H9 (cell line): ENCODE measurements around the gene ERICH6. TPM values are rescaled to one million over a fixed set of nuclear protein-coding genes. Genes with fewer than 3 reads are reported as not detected.

Experiments
- DNase-seq: peaks from one replicate; pipeline ENCODE4 v3.0.0-alpha.2; 2017
- H2AFZ ChIP-seq: one replicate; pipeline ENCODE4 v1.6.1; 2013; ENCODE audit warnings: mild to moderate bottlenecking, low read length, control low read depth, moderate library complexity
- H2AK5ac ChIP-seq: 2 replicates; pipeline ENCODE4 v1.6.1; 2013; ENCODE audit warnings: low read length, control low read depth, mixed read lengths; ENCODE audit not compliant: insufficient read length
- H2BK120ac ChIP-seq: one replicate; pipeline ENCODE4 v1.6.1; 2013; ENCODE audit warnings: low read depth, mild to moderate bottlenecking, low read length, control low read depth, inconsistent platforms; ENCODE audit not compliant: poor library complexity, severe bottlenecking
- H2BK12ac ChIP-seq: 2 replicates; pipeline ENCODE4 v1.6.1; 2013; ENCODE audit warnings: low read length, control low read depth, mixed read lengths, low read depth; ENCODE audit not compliant: insufficient read length
- H2BK15ac ChIP-seq: 2 replicates; pipeline ENCODE4 v1.6.1; 2013; ENCODE audit warnings: low read depth, low read length, control low read depth
- H2BK20ac ChIP-seq: one replicate; pipeline ENCODE4 v1.6.1; 2013; ENCODE audit warnings: low read depth, mild to moderate bottlenecking, low read length, control low read depth, inconsistent platforms; ENCODE audit not compliant: poor library complexity, severe bottlenecking
- H2BK5ac ChIP-seq: 2 replicates; pipeline ENCODE4 v1.6.1; 2013; ENCODE audit warnings: low read length, control low read depth, mixed read lengths; ENCODE audit not compliant: insufficient read length
- H3K14ac ChIP-seq: 2 replicates; pipeline ENCODE4 v1.6.1; 2013; ENCODE audit warnings: low read length, control low read depth; ENCODE audit not compliant: insufficient read depth
- H3K18ac ChIP-seq: 2 replicates; pipeline ENCODE4 v1.6.1; 2013; ENCODE audit warnings: low read depth, mild to moderate bottlenecking, mixed read lengths, low read length, control low read depth; ENCODE audit not compliant: insufficient read length
- H3K23ac ChIP-seq: 2 replicates; pipeline ENCODE4 v1.6.1; 2013; ENCODE audit warnings: low read length, control low read depth, mixed read lengths, low read depth; ENCODE audit not compliant: insufficient read length
- H3K23me2 ChIP-seq: 2 replicates; pipeline ENCODE4 v1.6.1; 2013; ENCODE audit warnings: low read depth, mild to moderate bottlenecking, mixed read lengths, low read length, control low read depth; ENCODE audit not compliant: insufficient read length, poor library complexity, severe bottlenecking
- H3K27ac ChIP-seq: 2 replicates; pipeline ENCODE4 v1.5.1; 2013; ENCODE audit warnings: low read length, control low read depth, mixed read lengths, low read depth; ENCODE audit not compliant: insufficient read length
- H3K27me3 ChIP-seq: 2 replicates; pipeline ENCODE4 v1.6.1; 2013; ENCODE audit warnings: low read length, control low read depth, inconsistent platforms; ENCODE audit not compliant: insufficient read depth
- H3K4ac ChIP-seq: 2 replicates; pipeline ENCODE4 v1.6.1; 2013; ENCODE audit warnings: low read depth, mild to moderate bottlenecking, control low read depth, inconsistent platforms, low read length, moderate library complexity
- H3K4me1 ChIP-seq: 2 replicates; pipeline ENCODE4 v1.6.1; 2013; ENCODE audit warnings: low read length, control low read depth, inconsistent platforms; ENCODE audit not compliant: insufficient read depth
- H3K4me2 ChIP-seq: 2 replicates; pipeline ENCODE4 v1.6.1; 2013; ENCODE audit warnings: low read length, control low read depth, mixed read lengths; ENCODE audit not compliant: insufficient read length, insufficient read depth
- H3K56ac ChIP-seq: 2 replicates; pipeline ENCODE4 v1.6.1; 2013; ENCODE audit warnings: low read depth, mild to moderate bottlenecking, mixed read lengths, low read length, control low read depth; ENCODE audit not compliant: insufficient read length
- H3K79me1 ChIP-seq: 2 replicates; pipeline ENCODE4 v1.6.1; 2013; ENCODE audit warnings: low read depth, mild to moderate bottlenecking, moderate library complexity, low read length, control low read depth, inconsistent platforms; ENCODE audit not compliant: insufficient read depth, poor library complexity, severe bottlenecking
- H3K79me2 ChIP-seq: 2 replicates; pipeline ENCODE4 v1.6.1; 2013; ENCODE audit warnings: low read length, control low read depth, inconsistent platforms; ENCODE audit not compliant: insufficient read depth
- H3K9ac ChIP-seq: 2 replicates; pipeline ENCODE4 v1.6.1; 2013; ENCODE audit warnings: low read length, control low read depth, mixed read lengths; ENCODE audit not compliant: insufficient read length; ENCODE audit errors: extremely low read depth
- H3K9me3 ChIP-seq: one replicate; pipeline ENCODE4 v1.6.1; 2013; ENCODE audit warnings: low read depth, low read length, inconsistent platforms; ENCODE audit not compliant: control insufficient read depth
- H3T11ph ChIP-seq: one replicate; pipeline ENCODE4 v1.6.1; 2013; ENCODE audit warnings: mild to moderate bottlenecking, low read length, control low read depth, inconsistent platforms
- H4K20me1 ChIP-seq: one replicate; pipeline ENCODE4 v1.6.1; 2013; ENCODE audit not compliant: control insufficient read depth, insufficient read length, insufficient read depth
- H4K5ac ChIP-seq: 2 replicates; pipeline ENCODE4 v1.6.1; 2013; ENCODE audit warnings: low read depth, mild to moderate bottlenecking, mixed read lengths, low read length, control low read depth; ENCODE audit not compliant: insufficient read length
- H4K8ac ChIP-seq: replicated peaks from 2 replicates; pipeline ENCODE4 v1.6.1; 2013; ENCODE audit warnings: low read length, control low read depth, mixed read lengths, low read depth; ENCODE audit not compliant: insufficient read length
- H4K91ac ChIP-seq: 2 replicates; pipeline ENCODE4 v1.6.1; 2013; ENCODE audit warnings: low read depth, mild to moderate bottlenecking, moderate library complexity, mixed read lengths, low read length, control low read depth; ENCODE audit not compliant: insufficient read length
- H3K27ac Mint-ChIP-seq, 3 experiments: 2 replicates in 2 of 3; 3 replicates in 1 of 3; pipeline ENCODE4 v1.8.0; 2020 to 2021; ENCODE audit warnings: mixed read lengths in 3 of 3, mild to moderate bottlenecking in 1 of 3, moderate library complexity in 1 of 3
- H3K27me3 Mint-ChIP-seq: 2 replicates; pipeline ENCODE4 v1.8.0; 2021; ENCODE audit warnings: low read depth, mild to moderate bottlenecking, moderate library complexity, mixed read lengths
- H3K36me3 Mint-ChIP-seq, 3 experiments: 2 replicates in 2 of 3; 3 replicates in 1 of 3; pipeline ENCODE4 v1.8.0; 2020 to 2021; ENCODE audit warnings: low read depth in 3 of 3, mixed read lengths in 3 of 3; ENCODE audit not compliant: insufficient read depth in 1 of 3
- H3K4me1 Mint-ChIP-seq, 2 experiments: 2 replicates each; pipeline ENCODE4 v1.8.0; 2020; ENCODE audit warnings: mixed read lengths in 2 of 2
- H3K4me3 Mint-ChIP-seq, 2 experiments: 2 replicates in 1 of 2; 3 replicates in 1 of 2; pipeline ENCODE4 v1.8.0; 2020 to 2021; ENCODE audit warnings: mild to moderate bottlenecking in 2 of 2, mixed read lengths in 2 of 2, moderate library complexity in 1 of 2
- H3K9me3 Mint-ChIP-seq, 2 experiments: 2 replicates in 1 of 2; 3 replicates in 1 of 2; pipeline ENCODE4 v1.8.0; 2020; ENCODE audit warnings: mild to moderate bottlenecking in 2 of 2, mixed read lengths in 2 of 2, moderate library complexity in 1 of 2
- CTCF ChIP-seq: fragments of 200-600 bp; sonication (generic); conservative IDR thresholded peaks from 3 replicates; pipeline ENCODE4 v1.8.0; 2021; ENCODE audit warnings: antibody characterized with exemption, mild to moderate bottlenecking
- WGBS: extraction: QIAGEN DNeasy Blood & Tissue Kit; methylation state at CpG from one replicate; pipeline ENCODE4 v1.1.7; 2013; ENCODE audit warnings: missing lambda C conversion rate, low lambda C conversion rate, mixed read lengths; ENCODE audit not compliant: insufficient read length; ENCODE audit errors: extremely low coverage; 5-methylcytosine and 5-hydroxymethylcytosine counted together
- total RNA-seq: library from RNA; stranded (reverse); gene quantifications from 2 replicates; pipeline ENCODE4 v1.2.1, GENCODE V29; 2021

Gene ERICH6
- total RNA-seq, 1 experiment from 2014 or later = not detected

DNA sequence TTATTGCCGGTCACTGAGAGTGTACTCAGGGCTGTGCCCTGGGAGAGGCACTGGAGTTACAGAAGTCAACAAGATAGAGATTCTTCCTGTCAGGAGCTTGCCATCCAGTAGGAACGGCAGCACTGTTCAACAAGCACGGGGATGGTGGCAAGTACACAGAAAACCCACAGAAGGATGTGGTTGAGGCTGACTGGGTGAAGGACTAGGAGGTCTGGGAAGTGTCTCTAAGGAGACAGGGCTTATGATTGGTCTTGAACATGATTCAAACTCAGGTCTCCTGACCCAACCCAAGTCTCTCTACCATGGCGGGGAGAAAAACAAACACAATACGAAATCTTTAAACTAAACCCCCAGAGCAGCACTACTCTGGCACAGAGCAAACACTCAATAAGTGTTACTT is 37.6 kb downstream of the ERICH6 start:
- Histone ChIP-seq H3K4ac (no peak overlapping the region), H3K79me1 (no peaks in the 10 kb centered on the region), H2BK5ac (no peak overlapping the region), H3K4me2 (no peak overlapping the region), H3K27ac (no peak overlapping the region), H4K8ac (no peak overlapping the region), H4K20me1 (no peaks in the 10 kb centered on the region), H3K4me1 (no peaks in the 10 kb centered on the region), H3K18ac (no peak overlapping the region), H3T11ph (no peak overlapping the region), H2BK15ac (no peak overlapping the region), H3K56ac (no peak overlapping the region), H3K14ac (no peak overlapping the region), H3K23ac (no peak overlapping the region), H4K5ac (no peak overlapping the region), H2BK12ac (no peak overlapping the region), H3K23me2 (no peaks in the 10 kb centered on the region), H2AK5ac (no peak overlapping the region), H2BK20ac (no peak overlapping the region), H3K9ac (no peak overlapping the region), H3K79me2 (no peaks in the 10 kb centered on the region), H2BK120ac (no peak overlapping the region), H4K91ac (no peak overlapping the region), H3K9me3 (no peaks in the 10 kb centered on the region), H2AFZ (no peak overlapping the region), H3K27me3 (no peaks in the 10 kb centered on the region)
- H3K27me3 Mint-ChIP-seq = no peaks in the 10 kb centered on the region
- H3K4me1 Mint-ChIP-seq = no peaks in the 10 kb centered on the region
- H3K27ac Mint-ChIP-seq = no peak overlapping the region
- no peaks in the 10 kb centered on the region for H3K9me3 Mint-ChIP-seq
- H3K4me3 Mint-ChIP-seq = no peak overlapping the region; a peak in 1 of 5 replicates
- no peaks in the 10 kb centered on the region for H3K36me3 Mint-ChIP-seq
- DNase-seq = no peak
- no peak for TF ChIP-seq CTCF
- WGBS = no CpG with 5 or more reads among the region's 5 CpGs
